ENCODE results near the gene ATP5MG.

- TF ChIP-seq KDM1A (IDR thresholded peaks at IDR 0.05; ENCODE audit: borderline replicate concordance) (no peak), RFX5 (IDR thresholded peaks at IDR 0.05; ENCODE audit: low read depth, low read length) (no peak), BCL11A (IDR thresholded peaks at IDR 0.05; ENCODE audit: low read depth, low read length) (no peak), POLR2AphosphoS2 (IDR thresholded peaks at IDR 0.05; ENCODE audit: low read depth, low read length) (no peak), FOXK2 (IDR thresholded peaks at IDR 0.05) (no peak)
- TF ChIP-seq, protein P1, sequence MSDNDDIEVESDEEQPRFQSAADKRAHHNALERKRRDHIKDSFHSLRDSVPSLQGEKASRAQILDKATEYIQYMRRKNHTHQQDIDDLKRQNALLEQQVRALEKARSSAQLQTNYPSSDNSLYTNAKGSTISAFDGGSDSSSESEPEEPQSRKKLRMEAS (IDR thresholded peaks at IDR 0.05; ENCODE audit: low read depth, low read length): no peak
Observed at GRCh38 chr11:118439646-118440045, 38.2 kb downstream of the ATP5MG start.

Data from GM12878 (cell line).